Thoracic aorta (tissue), 2 donors: Measurements from ENCODE around the gene SERPINH1. TPM values are rescaled to one million over a fixed set of nuclear protein-coding genes. Genes with fewer than 3 reads are reported as not detected.

ENCODE experiments used
- ATAC-seq: fragments of 150-250 bp; one replicate; pipeline ENCODE4 v1.8.0; 2017; ENCODE audit warnings: low read depth; ENCODE audit not compliant: insufficient number of reproducible peaks, low FRiP score
- DNase-seq: peaks from one replicate; pipeline ENCODE4 v3.0.0-alpha.2; 2020; ENCODE audit warnings: low spot score
- H3K27ac ChIP-seq, 2 donors: fragments of 200-600 bp; sonication (generic); 1 replicate in 1 of 2; 2 replicates in 1 of 2; pipeline ENCODE4 v1.5.1; 2016; ENCODE audit warnings: mild to moderate bottlenecking in 2 of 2, moderate library complexity in 2 of 2
- H3K27me3 ChIP-seq: fragments of 200-600 bp; sonication (generic); replicated peaks from 2 replicates; pipeline ENCODE4 v1.6.0; 2016; ENCODE audit warnings: mild to moderate bottlenecking; ENCODE audit not compliant: insufficient read depth
- H3K36me3 ChIP-seq: fragments of 200-600 bp; sonication (generic); one replicate; pipeline ENCODE4 v1.5.1; 2016
- H3K4me1 ChIP-seq, 2 donors: fragments of 200-600 bp; sonication (generic); 1 replicate in 1 of 2; 2 replicates in 1 of 2; pipeline versions ENCODE4 v1.5.1 to v1.6.0; 2016; ENCODE audit warnings: low read depth in 2 of 2, mild to moderate bottlenecking in 1 of 2; ENCODE audit not compliant: control insufficient read depth in 1 of 2
- H3K4me3 ChIP-seq: fragments of 200-600 bp; sonication (generic); 2 replicates; pipeline ENCODE4 v1.5.1; 2016; ENCODE audit warnings: mild to moderate bottlenecking
- H3K9me3 ChIP-seq: fragments of 200-600 bp; sonication (generic); 2 replicates; pipeline ENCODE4 v1.5.1; 2016
- CTCF ChIP-seq: fragments of 200-600 bp; sonication (generic); IDR thresholded peaks from one replicate; pipeline ENCODE4 v1.5.1; 2019; ENCODE audit warnings: antibody characterized with exemption
- total RNA-seq, 2 donors: library from RNA; depleted of rRNA; stranded (reverse); fragments of >200 nt; gene quantifications; one replicate each; pipeline versions ENCODE4 v1.1.0 to v1.2.3, GENCODE V29; 2016

SERPINH1 gene
- total RNA-seq, 2 donors from 2014 or later: 367 to 480 TPM

GRCh38 chr11:75523811-75524664 is 38.0 kb upstream of the SERPINH1 start:
- H3K27ac ChIP-seq: no peak overlapping the region
- TF ChIP-seq CTCF: no peak
- H3K36me3 ChIP-seq: no peaks in the 10 kb centered on the region
- ATAC-seq: no peak
- no peaks in the 10 kb centered on the region for H3K9me3 ChIP-seq
- no peaks in the 10 kb centered on the region for H3K27me3 ChIP-seq
- H3K4me1 ChIP-seq: peaks cover 3 to 48% of the 10 kb centered on the region in 2 donors
- DNase-seq: no peak
- peak overlapping the region; percentile 85 for H3K4me3 ChIP-seq

- peak overlapping the region; percentile 85 for H3K4me3 ChIP-seq
- peaks cover 3 to 45% of the 10 kb centered on the region in 2 donors for H3K4me1 ChIP-seq
- no peak for ATAC-seq
- no peaks in the 10 kb centered on the region for H3K27me3 ChIP-seq
- no peak for DNase-seq
- no peaks in the 10 kb centered on the region for H3K9me3 ChIP-seq
- H3K27ac ChIP-seq: peak overlapping the region; percentile 21 to 34
- no peaks in the 10 kb centered on the region for H3K36me3 ChIP-seq
- TF ChIP-seq CTCF: no peak
Measured at GRCh38 chr11:75524665-75525432, 37.2 kb upstream of the SERPINH1 start.

- Histone ChIP-seq H3K27me3 (no peaks in the 10 kb centered on the region), H3K36me3 (no peaks in the 10 kb centered on the region), H3K27ac (peak within 1 kb of the TSS; percentile 21 to 34), H3K4me1 (peaks cover 3 to 38% of the 10 kb centered on the region in 2 donors), H3K9me3 (no peaks in the 10 kb centered on the region), H3K4me3 (peak within 1 kb of the TSS; percentile 85)
- ATAC-seq (peak; percentile 67), DNase-seq (peak; percentile 43)
- TF ChIP-seq CTCF: peak; percentile 31
Measured at GRCh38 chr11:75525433-75526191, 36.4 kb upstream of the SERPINH1 start, which contains the start of gene GDPD5. GDPD5 (minus strand) TSS chr11:75525941; CDS start chr11:75477735, 48,206 bp downstream.

- no peak for TF ChIP-seq CTCF
- Histone ChIP-seq H3K27ac (no peak overlapping the region), H3K4me1 (peaks cover 1 to 32% of the 10 kb centered on the region in 2 donors), H3K9me3 (no peaks in the 10 kb centered on the region), H3K36me3 (no peaks in the 10 kb centered on the region), H3K4me3 (peak overlapping the region; percentile 85), H3K27me3 (no peaks in the 10 kb centered on the region)
- no peak for ATAC-seq
- no peak for DNase-seq
Measured at GRCh38 chr11:75526192-75526541, 35.9 kb upstream of the SERPINH1 start.
